T1000 (cell line): ENCODE measurements around the gene BASP1.
"Not testable (repeated sequence)": the region's sequence is repeated elsewhere in the genome, so short reads cannot be mapped to it uniquely, and the experiment has no call there.

Experiments
- DNase-seq: peaks from one replicate; lab custom pipeline; 2025; ENCODE audit warnings: mixed read lengths; lab: John Stamatoyannopoulos, UW

BASP1 gene

GRCh38 chr5:17223367-17224185 is 6.1 kb downstream of the BASP1 start:
- no peak for DNase-seq

GRCh38 chr5:17224858-17225511 is 7.6 kb downstream of the BASP1 start:
- no peak for DNase-seq

GRCh38 chr5:17225520-17225919 is 8.1 kb downstream of the BASP1 start:
- DNase-seq, result no peak

- no peak for DNase-seq
These were observed 10.4 kb downstream of the BASP1 start for GRCh38 chr5:17227868-17228267.

- no peak for DNase-seq
These were observed 11.4 kb downstream of the BASP1 start for GRCh38 chr5:17228821-17229291.

GRCh38 chr5:17229313-17229712 is 11.9 kb downstream of the BASP1 start:
- DNase-seq, result no peak

GRCh38 chr5:17230191-17230590 is 12.8 kb downstream of the BASP1 start:
- DNase-seq, result no peak

- no peak for DNase-seq
These were observed 13.5 kb downstream of the BASP1 start for GRCh38 chr5:17230808-17231525.

- no peak for DNase-seq
These were observed 15.0 kb downstream of the BASP1 start for GRCh38 chr5:17232405-17232804.

GRCh38 chr5:17233488-17233887 is 16.1 kb downstream of the BASP1 start:
- DNase-seq, result no peak

GRCh38 chr5:17234374-17234773 is 16.9 kb downstream of the BASP1 start:
- no peak for DNase-seq

GRCh38 chr5:17235731-17236330 is 18.4 kb downstream of the BASP1 start:
- DNase-seq, result no peak

- no peak for DNase-seq
These were observed 21.1 kb downstream of the BASP1 start for GRCh38 chr5:17238521-17239041.

GRCh38 chr5:17239953-17240352 is 22.5 kb downstream of the BASP1 start:
- DNase-seq, result no peak

- DNase-seq, result no peak
These were observed 23.1 kb downstream of the BASP1 start for GRCh38 chr5:17240487-17240886.

GRCh38 chr5:17241635-17242034 is 24.2 kb downstream of the BASP1 start:
- DNase-seq, result no peak

- DNase-seq, result no peak
These were observed 26.0 kb downstream of the BASP1 start for GRCh38 chr5:17243287-17244063.

GRCh38 chr5:17249029-17249634 is 31.7 kb downstream of the BASP1 start:
- peak; percentile 67 for DNase-seq

- DNase-seq, result not testable (repeated sequence)
These were observed 32.4 kb downstream of the BASP1 start for GRCh38 chr5:17249841-17250240.

- DNase-seq, result no peak
These were observed 35.1 kb downstream of the BASP1 start for GRCh38 chr5:17252543-17252942.
